ENCODE data around the gene DRG2.

- peak; percentile 72 for TF ChIP-seq CTCF (conservative IDR thresholded peaks at IDR 0.05; ENCODE audit: low read depth, low read length)
- no peak for TF ChIP-seq EZH2 (IDR thresholded peaks at IDR 0.05; ENCODE audit: borderline replicate concordance, low read depth, low read length, poor library complexity, severe bottlenecking)
These were observed 53.6 kb downstream of the DRG2 start for GRCh38 chr17:18141210-18141803.

All from A673 (cell line).